NB4 (cell line): ENCODE results near the gene CDH4.

Experiments used
- POLR2A ChIP-seq: IDR thresholded peaks from 2 replicates; pipeline ENCODE4 v1.6.1; 2011; ENCODE audit warnings: mild to moderate bottlenecking; ENCODE audit not compliant: insufficient read length; ENCODE audit errors: extremely low read depth
- TF ChIP-seq, protein P1 (sequence below): IDR thresholded peaks from 2 replicates; pipeline ENCODE4 v1.6.1; 2011; ENCODE audit warnings: low read depth, low read length
- TF ChIP-seq, protein P2 (sequence below): IDR thresholded peaks from one replicate; pipeline ENCODE4 v1.5.1; 2012; ENCODE audit warnings: low read depth, low read length

DNA sequence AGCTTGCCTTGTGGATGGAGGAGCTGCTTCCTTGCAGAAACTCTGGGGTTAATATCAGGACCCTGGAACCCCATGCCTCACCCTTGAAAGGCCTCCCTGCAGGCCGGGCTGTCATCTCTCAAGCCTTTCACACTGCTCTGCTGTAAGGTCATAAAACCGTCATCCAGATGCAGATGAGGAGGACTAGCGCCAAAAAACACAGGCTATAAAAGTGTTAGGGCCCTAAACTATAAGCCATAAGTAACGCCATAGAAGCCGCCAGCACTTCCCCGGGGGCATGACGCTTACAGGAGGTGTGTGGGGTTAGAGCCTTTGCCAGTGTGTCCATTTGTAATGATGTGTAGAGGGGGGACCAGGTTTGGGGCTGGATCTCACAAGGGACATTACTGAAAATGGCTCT is 47.6 kb downstream of the CDH4 start:
- TF ChIP-seq, protein P1, sequence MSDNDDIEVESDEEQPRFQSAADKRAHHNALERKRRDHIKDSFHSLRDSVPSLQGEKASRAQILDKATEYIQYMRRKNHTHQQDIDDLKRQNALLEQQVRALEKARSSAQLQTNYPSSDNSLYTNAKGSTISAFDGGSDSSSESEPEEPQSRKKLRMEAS: no peak
- TF ChIP-seq, protein P2, sequence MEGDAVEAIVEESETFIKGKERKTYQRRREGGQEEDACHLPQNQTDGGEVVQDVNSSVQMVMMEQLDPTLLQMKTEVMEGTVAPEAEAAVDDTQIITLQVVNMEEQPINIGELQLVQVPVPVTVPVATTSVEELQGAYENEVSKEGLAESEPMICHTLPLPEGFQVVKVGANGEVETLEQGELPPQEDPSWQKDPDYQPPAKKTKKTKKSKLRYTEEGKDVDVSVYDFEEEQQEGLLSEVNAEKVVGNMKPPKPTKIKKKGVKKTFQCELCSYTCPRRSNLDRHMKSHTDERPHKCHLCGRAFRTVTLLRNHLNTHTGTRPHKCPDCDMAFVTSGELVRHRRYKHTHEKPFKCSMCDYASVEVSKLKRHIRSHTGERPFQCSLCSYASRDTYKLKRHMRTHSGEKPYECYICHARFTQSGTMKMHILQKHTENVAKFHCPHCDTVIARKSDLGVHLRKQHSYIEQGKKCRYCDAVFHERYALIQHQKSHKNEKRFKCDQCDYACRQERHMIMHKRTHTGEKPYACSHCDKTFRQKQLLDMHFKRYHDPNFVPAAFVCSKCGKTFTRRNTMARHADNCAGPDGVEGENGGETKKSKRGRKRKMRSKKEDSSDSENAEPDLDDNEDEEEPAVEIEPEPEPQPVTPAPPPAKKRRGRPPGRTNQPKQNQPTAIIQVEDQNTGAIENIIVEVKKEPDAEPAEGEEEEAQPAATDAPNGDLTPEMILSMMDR: no peak
- TF ChIP-seq POLR2A: no peak
